Measurements from ENCODE around the gene TARS1.

- TF ChIP-seq CHD2 (IDR thresholded peaks at IDR 0.05; ENCODE audit: low read length, partially characterized antibody) (no peak), CTCF (IDR thresholded peaks at IDR 0.05) (no peak), POLR2A (IDR thresholded peaks at IDR 0.05; ENCODE audit: low read length) (no peak), HOXA7 (CRISPR knock-in tag; IDR thresholded peaks at IDR 0.05) (no peak), POLR2AphosphoS2 (conservative IDR thresholded peaks at IDR 0.05; ENCODE audit: low read length) (no peak), JUN (IDR thresholded peaks at IDR 0.05) (no peak), EHMT2 (IDR thresholded peaks at IDR 0.05; ENCODE audit: low read depth) (no peak), RNF2 (IDR thresholded peaks at IDR 0.05; ENCODE audit: borderline replicate concordance, low read depth) (no peak), NFE2L2 (conservative IDR thresholded peaks at IDR 0.05; ENCODE audit: low read length) (peak; percentile 70; the same call in 1 of the 2 replicates), JUNB (IDR thresholded peaks at IDR 0.05) (no peak), EP300 (IDR thresholded peaks at IDR 0.05) (no peak), HDAC2 (IDR thresholded peaks at IDR 0.05) (no peak)
Observed at GRCh38 chr5:33460210-33460609, 19.4 kb downstream of the TARS1 start.

Measured in A549 (cell line).